ENCODE results near the gene SORCS3. TPM values are rescaled to one million over a fixed set of nuclear protein-coding genes. Genes with fewer than 3 reads are reported as not detected.

SORCS3 gene
- total RNA-seq, 1 experiment from 2014 or later = not detected

DNA sequence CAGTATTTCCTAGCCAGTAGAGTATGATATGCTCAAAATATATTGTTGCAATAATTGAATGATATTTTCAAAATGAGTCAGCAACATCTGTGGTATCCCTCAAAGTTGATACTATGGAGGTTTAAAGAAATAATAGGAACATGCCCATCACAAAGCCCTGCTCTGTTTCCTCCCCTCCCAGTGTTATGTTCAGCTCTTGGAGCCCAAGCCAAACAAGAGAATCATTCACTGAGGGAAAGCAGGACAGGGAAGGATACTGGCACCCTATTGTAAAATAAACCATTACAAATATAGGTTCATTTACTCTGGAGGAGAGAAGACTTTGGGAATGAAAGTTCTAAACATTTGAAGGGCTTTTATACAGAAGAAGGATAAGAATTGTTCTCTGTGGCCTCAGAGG lies 37.6 kb downstream of the SORCS3 start:
- no peak overlapping the region for H2AFZ ChIP-seq (ENCODE audit: low read depth, low read length, poor library complexity, severe bottlenecking)
- ATAC-seq (no peak), DNase-seq (ENCODE audit: low read depth, low spot score) (no peak)
- H3K9me2 ChIP-seq (ENCODE audit: insufficient read depth) = no peaks in the 10 kb centered on the region
- POLR2A ChIA-PET = no interaction called here
- RAD21 ChIA-PET (ENCODE audit: low non-redundant PET in 1 of 2, low total read pairs in 2 of 2, uncharacterized antibody in 2 of 2, unreplicated experiment in 2 of 2) = no interaction called here
- no peak overlapping the region for H3K4me3 ChIP-seq (replicated peaks in 1 of 2; ENCODE audit: low read depth in 1 of 2, low read length in 2 of 2)
- CTCF ChIA-PET = no interaction called here
- intact Hi-C loops (cut with micrococcal nuclease) = no loop called here
- no peaks in the 10 kb centered on the region for H3K36me3 ChIP-seq (ENCODE audit: control insufficient read depth in 1 of 2, insufficient read depth in 2 of 2, low read length in 2 of 2)
- H3K4me2 ChIP-seq (ENCODE audit: low read length) = no peak overlapping the region
- no peak overlapping the region for H3K9ac ChIP-seq (ENCODE audit: low read length)
- H3K4me1 ChIP-seq (ENCODE audit: control insufficient read depth in 1 of 2, insufficient read depth in 2 of 2, low read length in 2 of 2) = no peaks in the 10 kb centered on the region
- TF ChIP-seq SIN3A (IDR thresholded peaks at IDR 0.05; ENCODE audit: low read depth) (no peak), JUND (IDR thresholded peaks at IDR 0.05) (no peak), TCF7L2 (IDR thresholded peaks at IDR 0.05; ENCODE audit: borderline replicate concordance, extremely low read depth, insufficient read depth, insufficient read length) (no peak), ZFX (IDR thresholded peaks at IDR 0.05) (no peak), POLR2AphosphoS5 (IDR thresholded peaks at IDR 0.05; ENCODE audit: low read depth, low read length) (no peak), FOSL1 (IDR thresholded peaks at IDR 0.05; ENCODE audit: low read depth) (no peak), RAD21 (IDR thresholded peaks at IDR 0.05; ENCODE audit: low read depth) (no peak), SP1 (IDR thresholded peaks at IDR 0.05; ENCODE audit: low read depth) (no peak), YY1 (IDR thresholded peaks at IDR 0.05; ENCODE audit: extremely low read depth, insufficient replicate concordance, low read depth, low read length) (no peak), CEBPB (IDR thresholded peaks at IDR 0.05; ENCODE audit: low read depth) (no peak), EGR1 (IDR thresholded peaks at IDR 0.05; ENCODE audit: low read depth) (no peak), SRF (IDR thresholded peaks at IDR 0.05; ENCODE audit: low read depth) (no peak)
- H3K9me3 ChIP-seq (ENCODE audit: control insufficient read depth in 1 of 2, insufficient read depth in 1 of 2, low read depth in 1 of 2, low read length in 2 of 2) = no peaks in the 10 kb centered on the region
- H3K27me3 ChIP-seq (ENCODE audit: insufficient read depth, low read length) = peaks cover 57% of the 10 kb centered on the region
- BruUV-seq (replicated peaks) = no TSS peak
- no peaks in the 10 kb centered on the region for H3K79me2 ChIP-seq (ENCODE audit: insufficient read depth, low read length)
- H4K20me1 ChIP-seq (ENCODE audit: insufficient read depth) = no peaks in the 10 kb centered on the region
- no peak overlapping the region for H3K27ac ChIP-seq (ENCODE audit: low read depth, low read length)
